Measurements from ENCODE around the gene UPB1.

DNA sequence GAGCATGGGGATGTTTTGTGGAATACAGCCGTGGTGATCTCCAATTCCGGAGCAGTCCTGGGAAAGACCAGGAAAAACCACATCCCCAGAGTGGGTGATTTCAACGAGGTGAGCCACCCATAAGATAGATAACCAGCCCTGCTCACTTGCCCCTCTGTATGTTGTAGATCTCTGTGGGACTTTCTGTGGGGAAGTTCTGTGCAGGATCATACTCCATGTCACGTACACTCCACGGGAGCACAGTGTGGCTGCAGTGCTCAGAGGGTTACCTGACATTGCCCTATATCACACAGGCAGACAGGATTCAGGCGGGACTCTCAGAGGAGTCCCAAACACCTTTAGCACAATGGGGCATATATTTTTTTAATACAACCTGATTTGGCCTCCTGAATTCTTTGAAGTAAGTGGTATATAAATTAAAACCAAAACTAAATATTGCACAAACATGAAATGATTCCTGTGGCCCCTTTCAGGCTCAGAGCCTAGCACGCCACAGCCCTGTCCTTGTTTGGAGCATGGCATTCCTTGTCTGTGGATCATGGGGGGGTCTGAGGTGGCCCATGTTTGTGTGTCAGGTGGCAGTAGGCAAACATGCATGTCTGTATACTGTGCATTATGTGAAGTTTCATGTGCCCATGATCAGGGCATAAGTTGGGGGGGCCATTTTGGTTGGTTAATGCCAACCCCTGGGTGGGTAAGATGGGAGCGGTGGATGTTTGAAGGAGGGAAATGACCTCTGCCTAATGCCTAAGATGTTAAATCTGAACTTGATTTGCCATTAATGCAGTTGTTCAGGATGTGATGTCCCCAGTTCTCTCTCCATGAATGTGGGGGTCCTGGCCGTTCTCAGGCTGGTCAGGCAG lies 18.5 kb downstream of the UPB1 start:
- TF ChIP-seq CTCF (IDR thresholded peaks at IDR 0.05): no peak
- TF ChIP-seq POLR2A (IDR thresholded peaks at IDR 0.05): no peak

Measured in suprapubic skin (tissue), 3 donors.